Fibroblast of lung (primary cell): ENCODE data around the gene LIMA1. TPM values are rescaled to one million over a fixed set of nuclear protein-coding genes. Genes with fewer than 3 reads are reported as not detected.

Experiments used
- DNase-seq, 2 donors: peaks; one replicate each; pipeline versions ENCODE4 v3.0.0 to v3.0.0-alpha.2; 2010; ENCODE audit warnings: low read depth in 2 of 2
- H2AFZ ChIP-seq: 2 replicates; pipeline ENCODE4 v1.5.1; 2012; ENCODE audit warnings: low read length, control low read depth, inconsistent platforms
- H3K27ac ChIP-seq: 2 replicates; pipeline ENCODE4 v1.5.1; 2011; ENCODE audit warnings: low read length, control low read depth; ENCODE audit not compliant: insufficient read depth
- H3K27me3 ChIP-seq: 2 replicates; pipeline ENCODE4 v1.5.1; 2011; ENCODE audit warnings: mild to moderate bottlenecking, low read length; ENCODE audit not compliant: control insufficient read depth, insufficient read depth
- H3K36me3 ChIP-seq: 2 replicates; pipeline ENCODE4 v1.5.1; 2011; ENCODE audit warnings: low read length; ENCODE audit not compliant: control insufficient read depth, insufficient read depth
- H3K4me1 ChIP-seq: 2 replicates; pipeline ENCODE4 v1.5.1; 2011; ENCODE audit warnings: low read length; ENCODE audit not compliant: control insufficient read depth, insufficient read depth; ENCODE audit errors: extremely low read depth
- H3K4me2 ChIP-seq: 2 replicates; pipeline ENCODE4 v1.5.1; 2011; ENCODE audit warnings: low read length, control low read depth; ENCODE audit not compliant: insufficient read depth; ENCODE audit errors: extremely low read depth
- H3K4me3 ChIP-seq, 4 experiments: fragments of 200-600 bp in 1 of 4; sonication (generic) in 1 of 4; replicated peaks in 1 of 4; 2 replicates each; pipeline ENCODE4 v1.5.1; 2011 to 2016; ENCODE audit warnings: low read length in 4 of 4, low read depth in 3 of 4, mild to moderate bottlenecking in 3 of 4, control low read depth in 2 of 4, inconsistent platforms in 1 of 4, mixed read lengths in 1 of 4; ENCODE audit not compliant: insufficient read depth in 1 of 4; ENCODE audit errors: control extremely low read depth in 1 of 4
- H3K79me2 ChIP-seq: 2 replicates; pipeline ENCODE4 v1.5.1; 2012; ENCODE audit warnings: mild to moderate bottlenecking, low read length, inconsistent platforms; ENCODE audit not compliant: control insufficient read depth, insufficient read depth
- H3K9ac ChIP-seq: 2 replicates; pipeline ENCODE4 v1.5.1; 2011; ENCODE audit warnings: mild to moderate bottlenecking, low read length, control low read depth; ENCODE audit not compliant: insufficient read depth
- H3K9me3 ChIP-seq: 2 replicates; pipeline ENCODE4 v1.5.1; 2012; ENCODE audit warnings: low read depth, low read length; ENCODE audit not compliant: control insufficient read depth, insufficient read depth
- H4K20me1 ChIP-seq: 2 replicates; pipeline ENCODE4 v1.5.1; 2011; ENCODE audit warnings: low read length; ENCODE audit not compliant: control insufficient read depth, insufficient read depth; ENCODE audit errors: extremely low read depth
- CTCF ChIP-seq, 2 donors: IDR thresholded peaks in 1 of 2; conservative IDR thresholded peaks in 1 of 2; 1 replicate in 1 of 2; 2 replicates in 1 of 2; pipeline ENCODE4 v1.5.1; 2011 to 2012; ENCODE audit warnings: low read length in 2 of 2, control low read depth in 1 of 2, inconsistent platforms in 1 of 2, low read depth in 1 of 2, mild to moderate bottlenecking in 1 of 2
- EZH2 ChIP-seq: IDR thresholded peaks from 2 replicates; pipeline ENCODE4 v1.5.1; 2012; ENCODE audit warnings: low read length, control low read depth, mild to moderate bottlenecking; ENCODE audit errors: missing control alignments
- polyA plus RNA-seq, 2 donors: library from polyadenylated mRNA; depleted of rRNA in 1 of 2; stranded (reverse) in 1 of 2; unstranded in 1 of 2; fragments of >200 nt; gene quantifications; 2 replicates each; pipeline ENCODE4 v1.2.1, GENCODE V29; 2011 to 2012; ENCODE audit warnings: missing spikeins in 1 of 2
- total RNA-seq: library from RNA; depleted of rRNA; stranded (reverse); fragments of >200 nt; gene quantifications from 2 replicates; pipeline ENCODE4 v1.2.1, GENCODE V29; 2014

LIMA1 gene
- total and polyA plus RNA-seq, 2 donors (not counting 1 experiment from before 2014, with no cell fraction given), result 171 to 308 TPM

GRCh38 chr12:50175716-50176026 lies 107.6 kb downstream of the LIMA1 start:
- Histone ChIP-seq H3K36me3 (peaks cover 2% of the 10 kb centered on the region), H4K20me1 (no peaks in the 10 kb centered on the region), H3K79me2 (no peaks in the 10 kb centered on the region), H2AFZ (no peak overlapping the region), H3K27me3 (no peaks in the 10 kb centered on the region), H3K9ac (no peak overlapping the region), H3K9me3 (no peaks in the 10 kb centered on the region), H3K4me3 (no peak overlapping the region), H3K4me2 (no peak overlapping the region), H3K4me1 (no peaks in the 10 kb centered on the region), H3K27ac (no peak overlapping the region)
- TF ChIP-seq EZH2 (no peak), CTCF (conservative IDR thresholded peaks at IDR 0.05 in 1 of 2, IDR thresholded peaks at IDR 0.05 in 1 of 2; ENCODE audit: low read depth in 1 of 2, low read length in 2 of 2) (no peak)
- DNase-seq, result no peak

GRCh38 chr12:50174971-50175715 lies 108.2 kb downstream of the LIMA1 start:
- Histone ChIP-seq H3K36me3 (peaks cover 2% of the 10 kb centered on the region), H3K4me2 (no peak overlapping the region)

More at GRCh38 chr12:50174971-50175715, 108.2 kb downstream of the LIMA1 start:
- Histone ChIP-seq H4K20me1 (no peaks in the 10 kb centered on the region), H3K4me3 (no peak overlapping the region), H3K27ac (no peak overlapping the region), H2AFZ (no peak overlapping the region), H3K27me3 (no peaks in the 10 kb centered on the region), H3K79me2 (no peaks in the 10 kb centered on the region), H3K9me3 (no peaks in the 10 kb centered on the region), H3K4me1 (no peaks in the 10 kb centered on the region), H3K9ac (no peak overlapping the region)
- TF ChIP-seq EZH2, result no peak
- TF ChIP-seq CTCF (conservative IDR thresholded peaks at IDR 0.05 in 1 of 2, IDR thresholded peaks at IDR 0.05 in 1 of 2; ENCODE audit: low read depth in 1 of 2, low read length in 2 of 2), result peak; percentile 39 to 49
- peak; percentile 73 to 89 for DNase-seq
